ENCODE measurements around the gene SUPV3L1. TPM values are rescaled to one million over a fixed set of nuclear protein-coding genes. Genes with fewer than 3 reads are reported as not detected.
"Not testable (repeated sequence)": the region's sequence is repeated elsewhere in the genome, so short reads cannot be mapped to it uniquely, and the experiment has no call there.

The SUPV3L1 gene
- total RNA-seq, 4 donors from 2014 or later: 19.6 to 21.4 (median 20.4) TPM

DNA sequence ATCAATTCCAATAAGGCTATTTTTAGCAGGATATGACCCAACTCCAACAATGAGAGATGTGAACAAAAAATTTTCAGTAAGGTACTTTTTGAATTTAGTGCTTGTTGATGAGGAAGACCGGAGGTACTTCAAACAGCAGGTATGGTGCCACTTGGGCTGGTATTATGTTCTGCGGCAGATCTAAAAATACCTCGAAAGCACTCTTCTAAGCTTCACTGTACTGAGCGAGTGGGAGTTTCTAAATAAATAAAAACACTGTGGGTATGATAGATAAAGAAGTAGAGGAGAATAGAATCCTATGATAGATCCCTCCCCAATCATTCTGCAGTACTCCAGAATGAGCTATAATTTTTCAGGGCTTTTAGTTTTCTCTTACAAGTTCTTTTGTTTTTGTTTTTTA, 11.5 kb upstream of the SUPV3L1 start:
- TF ChIP-seq POLR2A (IDR thresholded peaks at IDR 0.05): no peak
- TF ChIP-seq, protein P1, sequence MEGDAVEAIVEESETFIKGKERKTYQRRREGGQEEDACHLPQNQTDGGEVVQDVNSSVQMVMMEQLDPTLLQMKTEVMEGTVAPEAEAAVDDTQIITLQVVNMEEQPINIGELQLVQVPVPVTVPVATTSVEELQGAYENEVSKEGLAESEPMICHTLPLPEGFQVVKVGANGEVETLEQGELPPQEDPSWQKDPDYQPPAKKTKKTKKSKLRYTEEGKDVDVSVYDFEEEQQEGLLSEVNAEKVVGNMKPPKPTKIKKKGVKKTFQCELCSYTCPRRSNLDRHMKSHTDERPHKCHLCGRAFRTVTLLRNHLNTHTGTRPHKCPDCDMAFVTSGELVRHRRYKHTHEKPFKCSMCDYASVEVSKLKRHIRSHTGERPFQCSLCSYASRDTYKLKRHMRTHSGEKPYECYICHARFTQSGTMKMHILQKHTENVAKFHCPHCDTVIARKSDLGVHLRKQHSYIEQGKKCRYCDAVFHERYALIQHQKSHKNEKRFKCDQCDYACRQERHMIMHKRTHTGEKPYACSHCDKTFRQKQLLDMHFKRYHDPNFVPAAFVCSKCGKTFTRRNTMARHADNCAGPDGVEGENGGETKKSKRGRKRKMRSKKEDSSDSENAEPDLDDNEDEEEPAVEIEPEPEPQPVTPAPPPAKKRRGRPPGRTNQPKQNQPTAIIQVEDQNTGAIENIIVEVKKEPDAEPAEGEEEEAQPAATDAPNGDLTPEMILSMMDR (IDR thresholded peaks at IDR 0.05): no peak
- intact Hi-C loops (cut with DNase I; ENCODE audit: low total_unique reads): no loop called here
- no peak for DNase-seq (ENCODE audit: low spot score in 2 of 2)
- no peak overlapping the region for H3K4me3 ChIP-seq (ENCODE audit: low read depth, poor library complexity, severe bottlenecking)
- 93 to 99% methylated on average over 4 of the region's 4 CpGs for WGBS, 2 donors

DNA sequence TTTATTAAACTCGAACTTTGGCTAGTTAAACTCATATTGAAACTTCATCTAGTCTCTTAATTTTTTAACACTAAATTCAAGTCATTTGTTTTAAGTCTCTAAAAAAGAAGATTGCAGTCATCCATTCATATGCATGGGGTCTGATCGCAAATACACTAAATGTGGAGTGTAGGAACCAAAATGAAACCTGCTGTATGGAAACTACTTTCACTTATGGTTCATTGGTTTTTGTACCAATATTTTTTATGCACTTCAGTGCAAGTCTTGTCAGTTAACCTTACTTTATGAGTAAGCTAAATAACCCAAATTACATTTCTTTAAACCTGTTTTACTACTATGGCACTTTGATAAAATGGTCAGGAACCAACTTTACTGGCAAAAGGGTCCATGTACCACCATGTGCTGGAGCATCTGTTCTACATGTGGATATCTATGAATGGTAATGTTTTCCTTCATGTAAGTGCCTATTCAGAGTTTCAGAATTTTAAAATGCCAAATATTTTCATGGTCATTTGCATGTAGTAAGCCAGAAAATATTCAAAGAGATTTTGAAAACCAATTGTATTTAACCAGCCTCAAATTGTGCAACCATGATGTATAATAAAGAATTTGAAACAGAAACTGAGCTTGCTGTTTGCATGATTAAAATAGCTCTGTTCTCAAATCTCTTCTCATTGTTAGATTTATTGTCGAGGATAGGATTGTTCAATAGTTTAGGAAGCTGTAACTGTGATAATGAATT, 7.6 kb upstream of the SUPV3L1 start:
- no peak overlapping the region for H3K4me3 ChIP-seq (ENCODE audit: low read depth, poor library complexity, severe bottlenecking)
- intact Hi-C loops (cut with DNase I; ENCODE audit: low total_unique reads): no loop called here
- WGBS, 2 donors: 80 to 81% methylated on average over 3 of the region's 3 CpGs
- TF ChIP-seq, protein P1 (IDR thresholded peaks at IDR 0.05): no peak
- no peak for DNase-seq (ENCODE audit: low spot score in 2 of 2)

DNA sequence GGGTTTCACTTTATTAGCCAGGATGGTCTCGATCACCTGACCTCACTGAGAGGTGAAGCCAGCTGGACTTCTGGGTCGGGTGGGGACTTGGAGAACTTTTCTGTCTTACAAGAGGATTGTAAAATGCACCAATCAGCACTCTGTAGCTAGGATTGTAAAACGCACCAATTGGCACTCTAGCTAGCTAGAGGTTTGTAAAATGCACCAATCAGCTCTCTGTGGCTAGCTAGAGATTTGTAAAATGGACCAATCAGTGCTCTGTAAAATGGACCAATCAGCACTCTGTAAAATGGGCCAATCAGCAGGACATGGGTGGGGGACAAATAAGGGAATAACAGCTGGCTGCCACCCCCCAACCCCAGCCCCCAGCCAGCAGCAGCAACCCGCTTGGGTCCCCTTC, 4.7 kb upstream of the SUPV3L1 start:
- intact Hi-C loops (cut with DNase I; ENCODE audit: low total_unique reads); DNase-seq (ENCODE audit: low spot score in 2 of 2); H3K4me3 ChIP-seq (ENCODE audit: low read depth, poor library complexity, severe bottlenecking): not testable (repeated sequence)
- 60 to 90% methylated on average over 4 of the region's 4 CpGs for WGBS, 2 donors

DNA sequence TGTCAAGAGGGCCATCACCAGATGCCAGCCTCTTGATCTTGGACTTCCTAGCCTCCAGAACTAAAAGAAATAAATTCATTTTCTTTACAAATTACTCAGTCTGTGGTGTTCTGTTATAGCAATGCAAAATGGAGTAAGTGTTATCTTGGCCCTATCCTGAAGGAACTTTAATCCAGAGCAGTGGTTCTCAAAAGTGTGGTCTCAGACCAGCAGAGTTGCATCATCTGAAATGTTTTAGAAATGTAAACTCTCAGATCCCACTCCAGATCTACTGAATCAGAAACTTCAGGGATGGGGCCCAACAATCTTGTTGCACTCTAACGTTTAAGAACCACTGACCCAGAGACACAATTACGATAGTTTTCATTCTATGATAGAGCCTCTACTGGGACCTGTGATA, 3.2 kb upstream of the SUPV3L1 start:
- no peak overlapping the region for H3K4me3 ChIP-seq (ENCODE audit: low read depth, poor library complexity, severe bottlenecking)
- TF ChIP-seq, protein P1 (IDR thresholded peaks at IDR 0.05): no peak
- no peak for TF ChIP-seq POLR2A (IDR thresholded peaks at IDR 0.05)
- DNase-seq (ENCODE audit: low spot score in 2 of 2): no peak
- 91 to 94% methylated on average over 2 of the region's 2 CpGs for WGBS, 2 donors
- intact Hi-C loops (cut with DNase I; ENCODE audit: low total_unique reads): no loop called here

GRCh38 chr10:69179089-69179742, 818 bp upstream of the SUPV3L1 start:
- H3K4me3 ChIP-seq (ENCODE audit: low read depth, poor library complexity, severe bottlenecking): peak overlapping the region; percentile 98
- 33 to 36% methylated on average over 21 of the region's 21 CpGs for WGBS, 2 donors
- no peak for DNase-seq (ENCODE audit: low spot score in 2 of 2)
- intact Hi-C loops (cut with DNase I; ENCODE audit: low total_unique reads): no loop called here
- no peak for TF ChIP-seq POLR2A (IDR thresholded peaks at IDR 0.05)
- TF ChIP-seq, protein P1 (IDR thresholded peaks at IDR 0.05): no peak

- no peak for TF ChIP-seq POLR2A (IDR thresholded peaks at IDR 0.05)
- TF ChIP-seq, protein P1 (IDR thresholded peaks at IDR 0.05): no peak
- 2 to 4% methylated on average over 23 to 29 of the region's 29 CpGs for WGBS, 2 donors
- peak overlapping the region; percentile 98 for H3K4me3 ChIP-seq (ENCODE audit: low read depth, poor library complexity, severe bottlenecking)
- DNase-seq (ENCODE audit: low spot score in 2 of 2): no peak
- intact Hi-C loops (cut with DNase I; ENCODE audit: low total_unique reads): no loop called here
These were observed 631 bp downstream of the SUPV3L1 start for GRCh38 chr10:69180525-69181204.
